CD4-positive, alpha-beta T cell treated with Interleukin-12 subunit alpha and Interleukin-12 subunit beta, for 1 hour (primary cell): ENCODE data around the gene OSER1.
A peak's percentile ranks its signal among the peaks of the same experiment; 100 is the strongest.

Source experiments
- DNase-seq: peaks from one replicate; pipeline ENCODE4 v3.0.0-alpha.2; 2020

Gene OSER1

DNA sequence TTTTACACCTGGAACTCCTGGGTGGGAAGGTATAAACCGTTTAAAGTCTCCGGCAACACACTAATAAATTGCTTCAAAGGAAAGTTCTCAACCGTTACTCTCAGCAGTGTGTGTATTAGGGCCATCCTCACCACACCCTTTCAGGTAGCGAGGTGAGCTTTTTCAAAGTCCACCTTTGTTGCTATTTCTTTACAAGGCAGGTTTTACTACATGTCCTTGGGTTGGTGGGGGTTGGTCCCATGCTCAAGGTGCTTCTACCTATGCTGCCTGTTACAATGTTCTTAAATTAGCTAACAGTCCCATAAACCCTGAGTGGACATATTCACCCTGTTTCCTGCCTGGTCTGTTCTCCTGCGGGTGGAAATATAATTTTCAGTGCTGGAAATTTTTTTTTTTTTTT lies 13.2 kb upstream of the OSER1 start:
- no peak for DNase-seq

DNA sequence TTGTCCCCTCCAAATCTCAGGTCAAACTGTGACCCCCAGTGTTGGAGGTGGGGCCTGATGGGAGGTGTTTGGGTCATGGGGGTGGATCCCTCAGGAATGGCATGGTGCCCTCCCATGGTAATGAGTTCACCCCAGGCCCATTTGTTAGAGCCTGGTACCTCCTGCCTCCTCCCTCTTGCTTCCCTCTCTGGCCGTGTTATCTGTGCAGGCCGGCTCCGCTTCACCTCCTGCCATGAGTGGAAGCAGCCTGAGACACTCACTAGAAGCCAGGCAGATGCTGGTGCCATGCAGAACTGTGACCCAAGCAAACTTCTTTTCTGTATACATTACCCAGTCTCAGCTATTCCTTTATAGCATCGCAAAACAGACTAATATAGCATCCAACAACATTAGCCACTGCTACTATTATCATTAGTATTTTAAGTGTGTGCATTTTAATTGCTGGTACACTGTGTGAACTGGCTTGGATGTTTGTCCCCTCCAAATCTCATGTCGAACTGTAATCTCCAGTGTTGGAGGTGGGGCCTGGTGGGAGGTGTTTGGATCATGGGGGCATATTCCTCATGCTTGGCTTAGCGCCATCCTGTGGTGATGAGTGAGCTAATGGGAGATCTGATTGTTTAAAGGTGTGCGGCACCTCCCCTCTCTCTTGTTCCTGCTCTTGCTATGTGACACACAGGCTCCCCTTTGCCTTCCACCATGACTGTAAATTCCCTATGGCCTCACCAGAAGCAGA lies 12.2 kb upstream of the OSER1 start:
- DNase-seq: no peak

DNA sequence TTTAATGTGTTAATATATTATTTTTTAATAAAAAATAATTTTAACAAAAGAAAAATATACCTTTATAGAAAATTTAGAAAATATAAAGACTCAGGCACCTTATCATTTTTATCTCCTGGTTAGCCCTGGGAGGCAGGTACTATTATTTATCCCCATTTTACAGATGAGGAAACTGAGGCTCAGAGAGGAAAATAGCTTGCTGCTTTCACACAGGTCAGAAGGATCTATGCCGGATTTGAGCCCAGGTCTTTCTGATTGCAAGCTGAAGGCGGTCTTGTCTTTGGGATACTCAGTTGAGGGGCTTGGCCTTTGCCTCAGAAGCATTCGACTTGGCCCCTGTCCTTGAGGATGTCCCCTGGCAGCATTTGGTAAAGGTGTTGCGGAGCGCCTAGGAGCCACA lies 11.5 kb upstream of the OSER1 start:
- no peak for DNase-seq

DNA sequence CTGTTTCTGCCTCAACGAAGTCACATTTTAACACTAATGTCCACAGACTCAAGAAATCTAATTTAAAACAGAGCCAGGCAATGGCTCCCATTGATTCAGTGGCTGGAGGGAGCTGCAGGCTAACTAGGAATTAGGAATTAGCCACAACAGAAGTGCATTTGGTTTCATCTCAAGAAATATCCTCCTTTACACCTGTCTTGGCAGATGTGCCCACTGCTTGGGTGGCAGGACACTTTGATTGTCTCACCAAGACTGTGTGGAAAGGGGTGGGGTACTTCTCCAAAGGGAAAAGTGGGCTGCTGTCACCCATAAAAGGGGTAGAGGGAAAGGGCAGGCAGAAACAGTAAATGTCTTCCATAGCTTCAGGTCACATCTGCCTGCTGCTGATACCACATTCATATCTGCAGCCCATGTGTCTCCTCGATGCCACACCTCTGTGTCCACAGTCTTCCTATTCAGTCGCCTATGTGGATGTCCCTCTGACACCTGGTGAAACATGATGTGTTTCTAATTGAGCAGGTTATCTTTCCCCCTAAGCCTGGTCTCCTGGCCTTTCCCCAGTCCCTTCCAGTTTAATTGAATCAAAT lies 10.9 kb upstream of the OSER1 start:
- DNase-seq: no peak

DNA sequence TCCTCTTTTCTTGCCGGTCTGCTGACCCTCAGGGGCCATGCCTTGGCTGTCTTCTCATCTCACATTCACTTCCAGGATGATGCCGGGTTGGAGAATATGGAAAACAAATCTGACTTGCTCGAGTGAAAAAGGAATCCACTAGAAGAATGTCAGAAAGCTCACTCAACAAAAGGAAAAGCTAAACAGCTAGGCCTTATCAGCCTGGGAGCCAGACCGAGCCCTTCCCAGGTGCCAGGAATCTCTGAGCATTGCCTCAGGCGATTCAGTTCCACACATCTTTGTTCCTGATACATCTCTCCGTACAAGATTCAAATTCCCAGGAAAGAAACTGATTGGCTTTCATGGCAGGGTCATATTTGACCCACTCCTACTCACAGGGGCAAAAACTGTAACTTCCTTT lies 9.2 kb upstream of the OSER1 start:
- no peak for DNase-seq

DNA sequence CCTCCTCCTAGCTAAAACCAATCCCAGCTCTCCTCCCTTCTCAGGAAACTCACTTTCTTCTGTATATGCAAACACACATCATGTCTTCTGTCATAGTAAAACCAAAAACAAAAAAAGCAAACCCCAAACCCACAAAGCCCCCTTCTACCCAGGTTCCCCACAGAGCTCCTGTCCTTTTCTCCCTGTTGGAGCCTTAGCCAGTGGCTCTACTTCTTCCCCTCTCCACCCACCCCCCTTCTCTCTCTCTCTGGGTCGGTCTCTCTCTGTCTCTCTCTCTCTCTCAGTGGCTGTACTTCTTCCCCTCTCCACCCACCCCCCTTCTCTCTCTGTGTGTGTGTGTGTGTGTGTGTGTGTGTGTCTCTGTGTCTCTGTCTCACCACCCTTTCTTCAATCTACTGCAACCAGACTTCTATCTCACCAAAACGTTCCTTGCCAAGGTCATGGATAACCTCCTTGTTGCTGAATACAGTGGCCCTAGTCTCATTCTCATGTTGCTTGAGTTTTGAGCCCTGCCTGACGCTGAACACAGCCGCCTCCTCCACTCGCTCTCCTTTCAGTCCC lies 8.7 kb upstream of the OSER1 start:
- peak; percentile 37 for DNase-seq

DNA sequence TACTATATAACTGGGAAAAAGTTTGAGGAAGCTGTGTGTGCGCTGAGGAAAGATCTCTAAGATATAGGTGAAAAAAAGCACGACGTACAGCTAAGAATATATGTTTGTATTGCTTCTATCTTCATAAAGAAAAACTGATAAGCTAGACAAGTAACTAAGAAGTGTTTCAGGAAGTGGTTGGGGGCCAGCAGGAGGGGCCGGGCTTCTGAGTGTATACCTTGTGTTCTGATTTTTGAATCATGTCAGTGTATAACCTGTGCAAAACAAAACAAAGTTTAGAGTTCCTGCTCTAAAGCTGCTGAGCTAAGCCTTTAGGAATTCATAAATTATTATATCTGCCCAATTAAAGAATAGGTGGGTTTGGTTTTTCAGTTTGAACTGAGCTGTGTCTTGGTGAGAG lies 7.9 kb upstream of the OSER1 start:
- peak; percentile 45 for DNase-seq

DNA sequence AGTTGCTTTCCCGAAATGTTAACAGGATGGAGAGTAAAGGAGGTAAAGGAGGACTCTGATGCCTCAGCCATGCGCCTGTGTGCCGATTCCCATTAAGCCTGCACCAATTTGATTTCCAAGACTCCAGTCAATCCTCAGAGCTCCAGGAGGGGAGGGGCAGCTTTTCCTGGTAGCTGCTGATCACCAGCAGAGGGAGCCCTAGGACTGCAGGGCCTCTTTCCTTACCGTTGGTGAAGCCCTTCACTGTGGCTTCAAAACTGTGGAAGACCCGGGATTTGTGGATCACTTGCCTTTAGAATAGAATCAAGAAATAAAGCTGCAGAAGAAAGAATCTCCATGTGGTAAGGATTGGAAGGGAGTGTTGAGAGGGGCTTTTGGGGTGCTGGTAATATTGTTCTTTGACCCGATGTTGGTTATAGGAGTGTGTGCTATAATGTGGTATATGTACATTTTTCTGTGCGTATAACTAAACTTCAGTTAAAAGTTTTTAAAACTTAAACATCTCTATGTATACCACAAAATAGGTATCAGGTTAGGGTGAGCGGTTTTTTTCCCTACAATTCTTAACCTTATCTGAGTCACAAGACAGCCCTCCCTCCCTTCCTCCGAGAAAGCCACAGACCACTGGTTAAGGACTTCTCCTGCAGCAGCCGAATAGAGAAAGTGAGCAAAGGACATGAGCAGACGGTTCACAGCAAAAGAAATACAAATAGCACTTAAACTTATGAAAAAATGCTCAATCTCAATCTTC lies 6.9 kb upstream of the OSER1 start:
- peak; percentile 78 for DNase-seq

DNA sequence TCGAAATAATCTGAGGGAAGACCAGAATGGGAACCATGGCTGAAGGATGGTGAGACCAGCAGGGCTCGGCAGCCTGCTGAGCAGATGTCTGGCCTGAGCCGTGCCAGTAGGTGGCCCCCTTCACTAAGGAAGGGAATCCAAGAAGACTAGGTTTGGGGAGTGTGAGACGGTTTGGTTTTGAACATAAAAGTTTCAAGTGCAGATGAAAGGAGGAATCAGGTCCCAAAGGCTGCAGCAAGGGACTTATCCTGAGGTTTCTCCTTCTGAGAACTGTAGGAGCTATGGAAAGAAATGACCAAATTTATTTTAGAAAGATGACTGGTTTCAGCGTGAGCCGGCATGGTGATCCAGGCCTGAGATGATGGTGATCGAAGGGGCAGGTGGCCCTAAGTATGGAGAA lies 4.6 kb upstream of the OSER1 start:
- DNase-seq: peak; percentile 78

DNA sequence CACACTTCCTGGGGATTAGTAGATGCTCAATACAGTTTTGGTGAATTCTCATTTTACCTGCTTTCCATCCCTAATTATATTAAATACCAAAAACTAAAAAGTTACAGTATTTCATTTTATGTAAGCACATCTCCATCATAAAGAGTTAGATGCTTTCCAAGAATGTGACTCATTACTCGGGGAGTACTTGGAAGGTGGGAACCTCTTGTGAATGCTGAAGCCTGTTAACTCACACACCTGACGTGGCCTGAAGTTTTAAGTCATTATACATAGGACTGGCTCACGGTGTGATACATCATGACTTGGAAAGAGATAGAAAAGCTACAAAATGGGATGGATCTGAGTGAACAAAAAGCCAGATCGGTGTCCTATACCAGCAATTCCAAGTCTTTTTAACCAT lies 2.2 kb upstream of the OSER1 start:
- DNase-seq: no peak

DNA sequence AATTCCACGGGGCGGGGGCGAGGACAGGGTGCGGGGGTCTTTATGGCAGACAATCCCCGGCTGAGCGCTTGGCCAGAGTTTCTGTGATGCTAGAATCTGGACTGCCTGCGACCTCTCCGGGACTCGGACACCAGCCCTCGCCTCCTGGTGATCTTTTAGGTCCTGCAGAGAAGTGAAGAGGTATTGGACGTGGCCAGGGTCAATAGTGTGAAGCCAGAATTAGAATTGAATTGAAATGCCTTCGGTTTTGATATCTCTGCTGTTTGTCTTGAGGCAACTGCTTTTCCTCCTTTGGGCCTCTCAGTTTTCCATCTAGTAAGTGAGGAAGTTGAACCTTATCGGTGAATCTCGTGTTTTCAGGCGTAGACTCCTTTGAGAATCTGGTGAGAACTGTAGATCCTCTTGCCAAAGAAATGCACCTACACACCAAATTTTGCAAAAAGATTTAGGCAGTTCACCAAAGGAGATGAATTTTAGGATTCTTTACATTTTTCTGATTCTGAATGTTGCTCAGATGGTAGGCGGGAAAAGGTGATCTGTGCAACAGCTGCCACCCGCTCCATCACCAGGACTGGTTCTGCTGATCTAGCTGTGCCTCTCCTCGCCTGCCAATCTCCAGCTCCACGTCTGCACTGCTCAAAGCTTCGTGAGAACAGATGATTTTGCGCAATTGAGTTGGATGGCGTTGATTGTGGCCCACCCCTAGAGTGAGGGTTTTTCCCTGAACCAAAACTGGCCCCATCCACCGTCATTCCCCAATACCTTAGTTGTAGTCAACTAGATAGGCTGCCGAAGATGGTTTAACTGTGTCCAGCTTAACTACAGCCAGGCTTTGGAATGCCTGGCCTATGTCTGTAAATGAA lies 837 bp upstream of the OSER1 start:
- no peak for DNase-seq

DNA sequence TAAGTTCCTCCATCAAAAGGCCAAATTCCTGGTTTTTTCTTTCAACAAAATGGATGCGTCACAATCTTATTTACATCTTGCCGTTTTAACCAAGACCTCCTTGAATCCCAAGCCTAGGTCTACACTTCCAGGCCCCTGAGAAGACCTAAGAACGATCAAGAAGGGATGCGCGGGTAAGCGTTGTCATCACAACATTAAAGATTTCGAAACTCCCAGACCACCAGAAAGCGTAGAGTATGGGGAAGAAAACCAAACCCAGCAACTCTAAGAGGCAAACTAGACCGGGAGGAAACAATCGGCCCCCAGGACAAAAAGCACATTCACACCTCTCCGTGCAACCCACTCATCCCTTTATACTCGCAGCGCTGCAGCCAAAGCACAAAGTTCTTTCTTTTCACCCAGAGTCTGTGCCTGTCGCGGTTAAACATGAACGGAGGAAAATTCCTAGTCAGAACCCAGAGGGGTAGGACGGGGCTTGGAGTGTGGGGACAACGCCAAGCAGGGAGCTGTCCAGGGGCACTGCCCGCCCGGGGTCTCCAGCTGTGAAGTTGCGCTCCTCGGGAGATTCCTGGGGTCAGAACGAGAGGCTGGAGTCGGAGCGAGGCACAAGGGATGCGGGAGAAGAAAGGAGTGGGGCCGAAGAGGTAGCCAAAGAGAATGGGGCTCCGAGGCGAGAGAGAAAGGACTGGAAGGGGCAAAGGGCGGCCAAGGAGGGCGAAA lies 725 bp downstream of the OSER1 start:
- no peak for DNase-seq

DNA sequence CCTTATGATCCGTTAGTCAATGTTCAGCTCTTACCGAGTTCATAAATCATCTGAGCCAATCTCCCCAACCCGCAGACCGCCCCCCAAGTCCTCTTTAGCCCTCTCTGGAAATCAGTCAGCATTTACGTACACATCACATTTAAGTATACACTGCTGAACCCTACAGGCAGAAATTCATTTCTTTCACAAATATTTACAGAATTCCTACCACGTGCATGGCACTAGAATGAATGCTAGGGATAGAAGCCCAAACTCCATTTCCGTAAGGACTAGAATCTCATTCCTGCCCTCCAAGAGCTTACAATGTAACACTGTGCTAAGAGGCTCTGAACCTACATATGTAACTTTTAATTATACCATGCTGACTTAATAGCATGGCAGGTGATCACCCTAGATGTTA lies 1.8 kb downstream of the OSER1 start:
- no peak for DNase-seq

DNA sequence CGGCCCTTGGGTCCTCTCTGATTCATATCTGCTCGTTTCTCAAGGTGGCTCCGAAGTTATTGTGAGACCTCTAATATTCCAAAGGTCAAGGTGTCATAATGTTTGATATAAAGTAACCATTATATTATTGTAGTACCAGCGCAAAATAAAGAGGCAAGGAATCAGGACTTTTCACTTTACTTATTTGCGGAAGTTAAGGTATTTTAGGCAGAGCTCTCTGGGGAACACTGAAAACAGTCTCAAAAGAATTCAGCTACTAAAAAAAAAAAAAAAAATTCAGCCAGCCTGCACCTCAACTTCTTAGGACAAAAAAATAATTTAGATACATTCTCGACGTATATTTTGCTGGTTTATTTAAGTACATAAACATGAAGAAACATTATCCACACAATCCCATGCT lies 2.4 kb downstream of the OSER1 start:
- DNase-seq: no peak

DNA sequence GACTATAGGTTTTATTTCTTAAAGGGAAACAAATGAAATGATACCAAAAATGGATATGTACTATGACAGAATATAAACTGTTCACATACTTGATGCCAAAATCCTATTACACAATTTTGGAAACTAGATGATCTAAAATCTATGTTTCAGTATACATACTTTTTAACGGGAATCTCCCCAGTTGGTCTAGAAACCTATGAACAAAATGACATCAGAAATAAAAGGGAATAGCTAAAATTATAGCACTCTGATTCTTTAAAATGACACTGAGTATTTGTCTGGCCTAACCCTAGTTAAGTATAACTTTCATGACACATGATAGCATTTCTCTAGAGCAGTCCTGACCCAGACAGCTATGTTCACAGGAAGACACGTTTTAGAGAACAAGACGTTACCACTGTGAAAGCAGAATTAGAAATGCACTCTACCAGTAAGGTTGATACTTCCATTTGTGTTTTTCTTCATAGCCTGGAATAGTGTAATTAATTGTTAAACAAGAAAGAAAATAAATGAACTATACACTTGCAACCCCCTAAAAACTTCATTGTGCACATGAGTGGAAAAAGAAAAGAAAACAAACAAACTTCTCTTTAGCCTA lies 3.3 kb downstream of the OSER1 start:
- DNase-seq: no peak

DNA sequence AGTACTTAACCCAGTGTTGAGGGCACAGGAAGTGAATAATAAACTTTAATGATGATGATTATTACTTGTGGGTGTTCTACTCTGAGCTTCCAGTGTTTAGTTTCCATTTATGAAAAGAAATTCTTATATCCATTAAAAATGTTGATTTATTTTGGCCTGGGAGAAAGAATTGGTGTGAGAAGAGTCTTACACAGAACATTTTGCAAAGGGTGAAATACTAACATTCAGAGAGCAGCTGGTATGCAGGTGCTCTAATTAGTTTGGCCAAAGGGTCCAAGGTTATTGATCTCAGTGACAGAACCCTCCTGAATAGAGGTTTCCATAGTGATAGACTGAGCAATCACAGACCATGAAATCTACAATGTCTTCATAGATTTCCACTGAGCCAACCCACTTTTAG lies 4.4 kb downstream of the OSER1 start:
- DNase-seq: no peak

DNA sequence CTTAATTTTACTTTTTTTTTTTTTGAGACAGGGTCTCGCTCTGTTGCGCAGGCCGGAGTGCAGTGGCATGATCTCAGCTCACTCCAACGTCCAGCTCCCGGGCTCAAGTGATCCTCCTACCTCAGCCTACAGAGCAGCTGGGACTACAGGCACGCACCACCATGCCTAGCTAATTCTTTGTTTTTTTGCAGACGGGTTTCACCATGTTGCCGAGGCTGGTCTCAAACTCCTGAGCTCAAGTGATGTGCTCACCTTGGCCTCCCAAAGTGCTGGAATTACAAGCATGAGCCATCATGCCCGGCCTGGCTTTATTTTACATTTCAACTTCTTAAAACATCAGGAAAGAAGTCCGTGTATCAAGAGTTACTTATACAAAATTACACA lies 5.7 kb downstream of the OSER1 start:
- DNase-seq: no peak

DNA sequence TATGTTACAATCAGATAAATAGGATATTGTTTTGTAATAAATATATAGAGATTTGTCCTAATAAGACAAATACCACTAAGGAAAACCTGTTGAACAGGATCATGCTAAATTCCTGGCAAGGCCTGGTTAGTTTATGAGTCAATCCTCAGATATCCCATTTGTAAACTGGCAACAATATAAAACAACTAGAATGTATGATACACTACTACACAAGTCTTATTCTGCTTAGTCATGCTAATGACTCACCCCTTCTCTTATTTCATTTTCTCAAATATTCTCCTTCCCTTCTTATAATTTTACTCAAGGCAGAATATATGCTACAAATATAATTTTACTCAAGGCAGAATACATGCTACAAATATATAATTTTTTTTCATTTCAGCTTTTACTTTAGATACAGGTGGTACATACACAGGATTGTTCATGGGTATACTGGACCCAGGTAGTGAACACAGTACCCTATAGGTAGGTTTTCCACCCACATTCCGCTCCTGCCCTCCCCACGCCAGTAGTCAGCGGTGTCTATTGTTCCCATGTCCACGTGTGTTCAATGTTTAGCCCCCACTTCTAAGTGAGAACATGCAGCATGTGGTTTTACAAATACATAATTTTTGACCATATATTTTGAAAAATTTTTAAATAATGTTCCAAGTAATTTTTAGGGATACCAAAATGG lies 6.3 kb downstream of the OSER1 start:
- no peak for DNase-seq

DNA sequence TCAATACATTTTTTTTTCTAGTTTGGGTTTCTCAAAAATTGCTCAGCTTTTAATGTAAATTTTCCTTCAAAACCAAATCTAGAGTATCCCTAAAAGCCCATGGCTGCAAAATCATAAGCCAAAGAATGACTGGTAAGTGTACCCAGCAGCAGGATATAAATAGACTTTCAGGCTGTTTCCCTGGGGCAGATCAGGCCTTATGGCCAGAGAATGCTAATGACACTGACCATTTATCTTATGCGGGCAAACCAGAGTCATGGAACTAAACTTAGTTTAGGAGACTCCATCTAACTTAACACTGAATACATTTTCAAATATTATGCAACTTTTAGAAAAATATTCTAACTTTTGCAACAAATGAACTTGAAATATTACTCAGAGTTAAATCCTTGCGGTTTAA lies 7.4 kb downstream of the OSER1 start:
- no peak for DNase-seq

DNA sequence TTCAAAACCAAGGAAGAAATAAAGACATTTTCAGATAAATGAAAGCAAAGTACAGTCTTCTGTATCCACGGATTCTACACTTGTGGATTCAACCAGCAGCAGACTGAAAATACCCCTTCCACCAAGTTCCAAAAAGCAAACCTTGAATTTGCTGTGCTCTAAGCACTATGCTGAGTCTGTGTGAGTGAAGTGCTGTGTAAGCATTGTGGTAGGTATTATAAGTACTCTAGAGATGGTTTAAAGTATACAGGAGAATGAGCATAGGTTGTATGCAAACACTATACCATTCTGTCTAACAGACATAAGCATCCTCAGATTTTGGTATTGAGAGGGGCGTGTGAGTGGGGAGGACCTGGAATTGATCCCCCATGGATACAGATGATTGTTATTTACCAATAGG lies 9.6 kb downstream of the OSER1 start:
- no peak for DNase-seq

DNA sequence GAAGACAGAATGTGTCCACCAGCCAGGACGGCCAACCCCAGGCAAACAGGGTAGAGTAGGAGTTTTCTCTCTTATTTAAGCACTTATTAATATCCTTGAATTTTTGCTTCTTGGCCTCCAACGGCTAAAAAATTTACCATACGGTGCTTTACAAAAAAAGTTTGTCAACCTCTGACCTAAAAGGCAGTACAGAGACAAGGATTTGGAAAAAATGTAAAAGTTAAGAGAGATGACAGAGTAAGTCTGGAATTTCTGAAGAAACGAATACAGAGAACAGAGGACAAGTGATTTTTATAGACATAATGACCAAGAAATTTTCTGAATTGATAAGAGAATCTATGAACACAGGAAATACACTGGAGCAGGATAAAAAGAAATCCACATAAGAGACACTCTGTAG lies 10.2 kb downstream of the OSER1 start:
- no peak for DNase-seq
